SH-SY5Y (cell line): ENCODE data around the gene TIA1.

Experiments used
- GATA2 ChIP-seq: IDR thresholded peaks from 2 replicates; pipeline ENCODE4 v1.6.1; 2011; ENCODE audit warnings: mild to moderate bottlenecking, low read depth, low read length
- GATA3 ChIP-seq: IDR thresholded peaks from 2 replicates; pipeline ENCODE4 v1.6.1; 2011; ENCODE audit warnings: low read depth, mild to moderate bottlenecking, low read length, moderate library complexity

The TIA1 gene

DNA sequence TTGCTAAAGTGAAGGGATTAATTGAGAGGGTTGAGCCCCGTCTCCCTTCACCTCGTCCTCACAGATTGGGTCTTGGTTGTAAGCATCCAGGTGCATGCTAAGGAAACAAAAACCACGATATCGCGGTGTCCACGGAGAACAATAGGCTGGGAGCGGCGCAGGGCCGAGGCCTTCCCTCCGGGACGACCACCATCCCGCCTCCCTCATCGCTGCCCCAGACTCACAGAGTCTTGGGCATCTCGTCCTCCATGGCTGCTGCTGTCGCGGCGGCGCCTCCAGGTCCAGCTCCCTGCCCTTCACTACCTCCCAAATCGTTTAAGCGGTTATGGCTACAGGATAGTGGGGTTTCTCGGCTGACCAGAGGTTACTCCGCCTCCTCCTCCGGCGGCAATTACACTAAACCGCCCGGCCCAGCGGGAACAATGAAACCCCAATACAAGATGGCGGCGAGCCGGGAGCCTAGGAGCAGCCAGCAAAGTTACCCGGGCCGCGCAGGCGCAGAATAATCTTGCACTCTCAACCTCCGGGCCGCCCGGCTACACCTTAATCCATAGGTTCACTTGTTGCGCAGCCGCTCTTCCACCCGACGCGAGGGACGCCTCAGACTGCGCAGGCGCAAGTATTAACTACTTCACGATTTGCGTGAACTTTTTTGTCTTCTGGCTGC, at the start of gene TIA1:
Gene TIA1 (minus strand): TSS at position 448 of the 667 bp plus-strand sequence. CDS start 198 bp downstream, at position 250.
- no peak for TF ChIP-seq GATA2
- TF ChIP-seq GATA3, result no peak

DNA sequence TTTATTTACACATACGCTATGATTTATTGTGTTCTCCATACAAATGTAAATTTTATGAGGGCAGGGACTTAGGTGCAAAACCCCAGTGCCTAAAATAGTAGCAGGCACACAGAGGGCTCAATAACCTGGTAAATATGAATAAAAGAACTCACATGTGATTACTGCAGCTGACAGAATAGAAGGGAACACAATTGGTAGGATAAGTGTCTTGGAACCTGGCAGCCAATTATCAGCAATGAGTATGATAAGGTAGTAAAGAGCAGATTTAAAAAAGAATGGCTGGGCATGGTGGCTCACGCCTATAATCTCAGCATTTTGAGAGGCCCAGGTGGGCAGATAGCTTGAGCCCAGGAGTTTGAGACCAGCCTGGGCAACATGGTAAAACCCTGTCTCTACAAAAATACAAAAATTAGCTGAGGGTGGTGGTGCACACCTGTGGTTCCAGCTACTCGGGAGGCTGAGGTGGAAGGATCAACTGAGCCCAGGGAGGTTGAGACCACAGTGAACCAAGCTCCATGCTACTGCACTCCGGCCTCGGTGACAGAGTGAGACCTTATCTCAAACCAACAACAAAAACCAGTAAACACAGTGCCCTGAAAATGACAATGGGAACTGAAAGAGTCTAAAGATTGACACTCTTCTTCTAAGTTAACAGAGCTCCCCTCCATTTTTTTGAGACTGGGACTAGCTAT, 35.2 kb upstream of the TIA1 start:
- TF ChIP-seq GATA2, result no peak
- TF ChIP-seq GATA3, result no peak

DNA sequence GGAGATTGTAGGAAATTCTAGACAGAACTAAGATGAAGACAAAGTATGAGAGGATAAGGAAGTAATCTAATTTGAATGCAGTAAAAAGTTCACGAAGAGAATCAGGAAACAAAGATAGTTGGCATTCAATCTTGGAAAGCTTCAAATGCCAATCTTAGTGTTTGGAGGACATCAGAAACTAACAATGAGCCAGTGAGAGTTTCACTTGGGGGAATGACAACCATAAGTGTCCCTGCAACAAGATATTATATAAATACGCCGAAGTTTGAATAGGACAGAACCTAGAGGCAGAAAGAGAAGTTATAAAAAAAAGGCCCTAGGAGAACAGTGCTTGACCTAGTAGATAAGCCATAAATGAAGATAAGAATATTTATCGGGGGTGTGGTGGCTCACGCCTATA, 34.0 kb upstream of the TIA1 start:
- TF ChIP-seq GATA2, result no peak
- no peak for TF ChIP-seq GATA3

- TF ChIP-seq GATA2 (no peak), GATA3 (no peak)
These were observed 31.9 kb upstream of the TIA1 start for GRCh38 chr2:70280242-70280798.

GRCh38 chr2:70270323-70270722, 21.9 kb upstream of the TIA1 start:
- no peak for TF ChIP-seq GATA2
- TF ChIP-seq GATA3, result no peak

DNA sequence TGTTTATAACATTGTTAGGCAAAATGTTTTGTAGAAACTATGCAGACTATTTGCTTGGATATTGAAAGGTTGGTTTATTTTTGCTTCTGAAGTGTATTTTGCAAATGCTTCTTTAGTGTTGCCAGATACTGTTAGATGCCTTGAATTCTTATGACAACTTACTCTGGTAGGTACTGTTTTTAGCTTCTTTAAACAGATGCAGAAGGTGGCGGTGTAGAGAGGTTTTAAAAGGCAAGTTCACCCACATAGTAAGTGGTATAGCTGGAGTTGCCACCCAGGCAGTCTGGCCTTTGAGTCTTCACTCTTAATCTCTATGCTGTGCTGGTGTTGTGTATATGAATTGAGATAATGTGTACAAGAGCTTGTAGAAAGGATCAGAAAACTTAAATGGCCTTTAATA, 13.1 kb upstream of the TIA1 start:
- TF ChIP-seq GATA3, result no peak
- no peak for TF ChIP-seq GATA2

GRCh38 chr2:70258532-70258875, 10.1 kb upstream of the TIA1 start:
- TF ChIP-seq GATA2 (no peak), GATA3 (no peak)

- TF ChIP-seq GATA3, result no peak
- TF ChIP-seq GATA2, result no peak
These were observed 7.3 kb upstream of the TIA1 start for GRCh38 chr2:70255637-70256314.

GRCh38 chr2:70250434-70250833, 2.0 kb upstream of the TIA1 start:
- TF ChIP-seq GATA3, result no peak
- no peak for TF ChIP-seq GATA2

DNA sequence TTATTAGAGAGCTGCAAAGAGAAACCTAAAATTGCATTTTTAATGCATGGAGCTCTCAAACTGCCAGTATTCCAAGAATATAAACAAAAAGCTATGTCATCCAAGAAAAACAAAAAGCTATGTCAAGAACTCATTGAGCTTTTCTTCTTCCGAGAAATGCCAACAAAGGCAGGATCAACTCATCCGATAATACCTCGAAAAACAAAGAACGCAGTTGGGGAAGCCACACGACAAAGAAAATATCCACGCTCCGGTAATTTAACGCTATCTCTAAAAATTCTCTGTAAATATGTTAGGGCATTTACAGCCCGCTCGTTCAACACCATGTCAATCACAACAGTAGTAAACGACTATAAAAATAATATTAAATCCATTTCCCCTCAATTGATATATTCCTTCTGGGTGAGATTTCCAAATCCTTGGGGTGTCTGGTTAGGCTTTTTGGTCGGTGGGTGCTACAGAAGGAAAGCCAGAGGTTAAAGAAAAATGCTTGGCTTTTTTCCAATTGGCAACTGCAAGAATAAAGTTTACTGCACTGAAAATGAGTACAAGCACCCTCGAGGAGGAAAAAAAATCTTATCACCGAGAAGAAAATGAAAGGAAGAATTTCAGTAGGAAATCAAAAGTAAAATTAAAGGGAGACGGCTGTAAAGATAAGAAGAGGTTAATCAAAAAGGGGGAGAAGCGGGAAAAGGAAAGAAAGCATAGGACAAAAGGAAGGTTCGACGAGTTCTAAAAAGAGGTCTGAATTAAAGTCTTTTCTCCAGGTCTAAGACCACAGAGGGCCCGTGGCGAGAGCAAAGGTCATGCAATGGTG, 856 bp downstream of the TIA1 start:
- TF ChIP-seq GATA3 (no peak), GATA2 (no peak)

GRCh38 chr2:70243806-70244584, 4.4 kb downstream of the TIA1 start:
- TF ChIP-seq GATA2 (no peak), GATA3 (no peak)

DNA sequence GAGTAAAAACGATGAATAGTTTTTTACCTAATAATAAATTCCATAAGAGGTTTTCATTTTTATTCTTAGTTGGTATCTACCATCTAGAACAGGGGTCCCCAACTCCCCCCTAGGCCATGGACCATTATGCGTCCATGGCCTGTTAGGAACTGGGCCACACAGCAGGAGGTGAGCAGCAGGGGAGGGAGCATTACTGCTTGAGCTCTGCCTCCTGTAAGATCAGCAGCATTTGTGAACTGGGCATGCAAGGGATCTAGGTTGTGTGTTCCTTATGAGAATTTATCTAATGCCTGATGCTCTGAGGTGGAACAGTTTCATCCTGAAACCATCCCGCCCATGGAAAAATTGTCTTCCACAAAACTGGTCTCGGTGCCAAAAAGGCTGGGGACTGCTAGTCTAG, 5.9 kb downstream of the TIA1 start:
- TF ChIP-seq GATA3 (no peak), GATA2 (no peak)

DNA sequence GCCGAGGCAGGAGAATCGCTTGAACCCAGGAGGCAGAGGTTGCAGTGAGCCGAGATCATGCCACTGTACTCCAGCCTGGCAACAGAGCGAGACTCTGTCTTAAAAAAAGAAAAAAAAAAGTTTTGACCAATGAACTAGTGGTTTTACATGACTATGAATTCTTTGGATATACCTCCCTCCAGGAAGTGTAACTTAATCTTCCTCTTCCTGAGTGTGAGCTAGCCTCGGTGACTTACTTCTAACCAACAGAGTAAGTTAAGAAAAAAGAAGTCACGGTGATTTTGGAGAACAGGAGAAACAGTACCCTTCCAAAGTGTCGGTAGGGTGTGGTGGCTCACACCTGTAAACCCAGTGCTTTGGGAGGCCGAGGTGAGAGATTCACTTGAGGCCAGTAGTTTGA, 7.1 kb downstream of the TIA1 start:
- TF ChIP-seq GATA2 (no peak), GATA3 (no peak)
